K562 (cell line): Measurements from ENCODE around the gene SERPINA9. TPM values are rescaled to one million over a fixed set of nuclear protein-coding genes. Genes with fewer than 3 reads are reported as not detected.

Source experiments
- ATAC-seq: fragments of 200-7000 bp; cut with Tn5 transposase; 3 replicates; pipeline ENCODE4 v1.9.1; 2020; ENCODE audit warnings: moderate library complexity
- BruUV-seq: library from RNA; stranded (reverse); fragments of 400-500 nt; replicated peaks from 2 replicates; lab custom pipeline; 2021; lab: Mats Ljungman, UMichigan
- CTCF ChIA-PET: fragments of 300-600 bp; formaldehyde crosslinking; extraction: SDS; loops from one replicate; lab custom pipeline; 2021; ENCODE audit warnings: low intra/inter-chr PET ratio; lab: Yijun Ruan, JAX
- POLR2A ChIA-PET: fragments of 300-600, 350-650 bp; sonication (Branson Sonifier 250); formaldehyde crosslinking; extraction: SDS; loops from one replicate; lab custom pipeline; 2021; ENCODE audit warnings: antibody characterized with exemption, inconsistent platforms; lab: Yijun Ruan, JAX
- DNase-seq, 4 experiments: peaks; one replicate each; pipeline versions ENCODE4 v3.0.0 to v3.0.0-alpha.2; 2011 to 2018; ENCODE audit warnings: low spot score in 3 of 4, mixed read lengths in 3 of 4; ENCODE audit errors: extremely low read depth in 1 of 4
- FAIRE-seq: peaks from 2 replicates; lab custom pipeline; 2011; peaks lifted over from hg19 to GRCh38; lab: Jason Lieb, UNC
- H2AFZ ChIP-seq: 2 replicates; pipeline ENCODE4 v1.6.0; 2011; ENCODE audit warnings: low read depth, low read length, control low read depth, inconsistent platforms
- H3K27ac ChIP-seq: fragments of 200-600 bp; 3 replicates; pipeline ENCODE4 v1.8.0; 2011; ENCODE audit warnings: low read depth, mild to moderate bottlenecking, control low read depth, inconsistent platforms, low read length, moderate library complexity, mixed read lengths; ENCODE audit errors: extremely low read depth
- H3K27me3 ChIP-seq, 2 experiments: fragments of 300-600 bp in 1 of 2; 2 replicates in 1 of 2; 3 replicates in 1 of 2; pipeline versions ENCODE4 v1.6.0 to v1.8.0; 2011; ENCODE audit warnings: inconsistent platforms in 2 of 2, low read length in 2 of 2, mild to moderate bottlenecking in 1 of 2, mixed read lengths in 1 of 2, moderate library complexity in 1 of 2; ENCODE audit not compliant: control insufficient read depth in 2 of 2, insufficient read depth in 2 of 2
- H3K36me3 ChIP-seq: fragments of 300-600 bp; 3 replicates; pipeline ENCODE4 v1.8.0; 2011; ENCODE audit warnings: mild to moderate bottlenecking, low read length, inconsistent platforms; ENCODE audit not compliant: control insufficient read depth, insufficient read depth
- H3K4me1 ChIP-seq, 2 experiments: fragments of 200-600 bp in 1 of 2; replicated peaks in 1 of 2; 2 replicates in 1 of 2; 3 replicates in 1 of 2; pipeline versions ENCODE4 v1.5.1 to v1.8.0; 2011; ENCODE audit warnings: inconsistent platforms in 2 of 2, low read length in 2 of 2, mild to moderate bottlenecking in 1 of 2, mixed read lengths in 1 of 2, moderate library complexity in 1 of 2; ENCODE audit not compliant: control insufficient read depth in 2 of 2, insufficient read depth in 2 of 2
- H3K4me2 ChIP-seq: 2 replicates; pipeline ENCODE4 v1.6.1; 2011; ENCODE audit warnings: low read length, control low read depth, inconsistent platforms, mixed read lengths; ENCODE audit not compliant: insufficient read depth
- H3K4me3 ChIP-seq: fragments of 200-600 bp; sonication (generic), shearing (Covaris generic); 2 replicates; pipeline ENCODE4 v1.5.1; 2016; ENCODE audit warnings: control low read depth, inconsistent platforms
- H3K79me2 ChIP-seq: fragments of 200-600 bp; 3 replicates; pipeline ENCODE4 v1.8.0; 2011; ENCODE audit warnings: low read length, inconsistent platforms; ENCODE audit not compliant: control insufficient read depth, insufficient read depth
- H3K9ac ChIP-seq, 2 experiments: 2 replicates each; pipeline versions ENCODE4 v1.6.0 to v1.6.1; 2011; ENCODE audit warnings: low read depth in 2 of 2, low read length in 2 of 2, control low read depth in 1 of 2, inconsistent platforms in 1 of 2, mild to moderate bottlenecking in 1 of 2, mixed read lengths in 1 of 2; ENCODE audit not compliant: insufficient read depth in 1 of 2
- H3K9me1 ChIP-seq: one replicate; pipeline ENCODE4 v1.6.0; 2011; ENCODE audit warnings: inconsistent platforms, mild to moderate bottlenecking, low read length, moderate library complexity; ENCODE audit not compliant: control insufficient read depth, insufficient read depth
- H3K9me3 ChIP-seq: replicated peaks from 2 replicates; pipeline ENCODE4 v1.5.1; 2011; ENCODE audit warnings: low read depth, low read length, inconsistent platforms; ENCODE audit not compliant: control insufficient read depth, insufficient read depth
- H4K20me1 ChIP-seq: replicated peaks from 2 replicates; pipeline ENCODE4 v1.6.1; 2011; ENCODE audit warnings: low read length, inconsistent platforms, mixed read lengths; ENCODE audit not compliant: control insufficient read depth, insufficient read depth
- DEAF1 ChIP-seq: fragments of 450-650 bp; formaldehyde crosslinking; IDR thresholded peaks from 2 replicates; pipeline ENCODE4 v1.4.0; 2020; ENCODE audit warnings: mild to moderate bottlenecking, moderate library complexity
- ELK1 ChIP-seq: sonication (generic); formaldehyde crosslinking; IDR thresholded peaks from 2 replicates; pipeline ENCODE4 v1.8.1; 2022; ENCODE audit warnings: missing genetic modification reagents
- FOXM1 ChIP-seq, 2 experiments: fragments of 450-650 bp in 1 of 2; sonication (generic) in 1 of 2; formaldehyde crosslinking in 1 of 2; IDR thresholded peaks; 2 replicates each; pipeline versions ENCODE4 v1.6.1 to v1.9.0; 2017 to 2022; ENCODE audit warnings: low read depth in 2 of 2, mild to moderate bottlenecking in 2 of 2, missing genetic modification reagents in 1 of 2, moderate library complexity in 1 of 2
- SRSF1 ChIP-seq: fragments of 200-400 bp; formaldehyde crosslinking; IDR thresholded peaks from 2 replicates; pipeline ENCODE4 v1.6.1; 2017; ENCODE audit warnings: mild to moderate bottlenecking, low read depth, low read length, moderate library complexity
- YY1 ChIP-seq, 3 experiments: IDR thresholded peaks; 2 replicates each; pipeline ENCODE4 v1.6.1; 2011; ENCODE audit warnings: low read length in 2 of 3, mild to moderate bottlenecking in 2 of 3, moderate library complexity in 2 of 3, borderline replicate concordance in 1 of 3, control low read depth in 1 of 3, low read depth in 1 of 3; ENCODE audit not compliant: insufficient read depth in 3 of 3, insufficient replicate concordance in 2 of 3, control insufficient read depth in 1 of 3, insufficient read length in 1 of 3; ENCODE audit errors: extremely low read depth in 1 of 3
- ZNF778 ChIP-seq: fragments of 450-650 bp; formaldehyde crosslinking; IDR thresholded peaks from 2 replicates; pipeline ENCODE4 v1.4.0; 2020; ENCODE audit warnings: mild to moderate bottlenecking, moderate library complexity
- WGBS: fragments of 100-300 bp; shearing (Covaris generic); methylation state at CpG from one replicate; pipeline ENCODE4 v1.1.6; 2016; ENCODE audit warnings: low coverage, mixed read lengths; ENCODE audit not compliant: insufficient coverage; ENCODE audit errors: missing lambda C conversion rate; 5-methylcytosine and 5-hydroxymethylcytosine counted together
- in situ Hi-C: fragments of 300-500 bp; cut with MboI; formaldehyde crosslinking; loops from 4 replicates; pipeline ENCODE4 v1.15.0; 2018; ENCODE audit warnings: inconsistent platforms, mixed read lengths
- intact Hi-C: fragments of 100-400 bp; cut with micrococcal nuclease; formaldehyde crosslinking; loops from 2 replicates; pipeline ENCODE4 v1.14.2; 2022
- polyA plus RNA-seq, 8 experiments: library from polyadenylated mRNA; depleted of rRNA in 4 of 8; stranded (reverse) in 5 of 8; unstranded in 3 of 8; fragments of >200 nt; fragmentation: Nextera tagmentation in 2 of 8; fragmentation: Illumina TruSeq in 1 of 8; extraction: Ambion mirVana in 2 of 8; extraction: Trizol in 1 of 8; gene quantifications; 2 replicates each; pipeline versions ENCODE4 v1.2.1 to v1.2.3, GENCODE V29; 2011 to 2014; ENCODE audit warnings: inconsistent platforms in 1 of 8, missing spikeins in 1 of 8
- total RNA-seq, 7 experiments: library from RNA; depleted of rRNA in 6 of 7; stranded (reverse); fragments of >200 nt in 6 of 7; fragmentation: Illumina TruSeq in 2 of 7; extraction: Trizol in 2 of 7; gene quantifications; 2 replicates each; pipeline versions ENCODE4 v1.2.1 to v1.2.3, GENCODE V29; 2011 to 2021; ENCODE audit warnings: low replicate concordance in 1 of 7
- TF ChIP-seq, protein P1 (sequence below): fragments of 450-650 bp; formaldehyde crosslinking; IDR thresholded peaks from 2 replicates; pipeline ENCODE4 v1.4.0; 2020; ENCODE audit warnings: mild to moderate bottlenecking, mixed read lengths
- TF ChIP-seq, protein P2 (sequence below): sonication (generic); formaldehyde crosslinking; IDR thresholded peaks from 2 replicates; pipeline ENCODE4 v1.8.0; 2023; ENCODE audit warnings: mild to moderate bottlenecking, missing genetic modification reagents
- TF ChIP-seq, protein P3 (sequence below): sonication (generic); formaldehyde crosslinking; IDR thresholded peaks from 2 replicates; pipeline ENCODE4 v1.8.0; 2022; ENCODE audit warnings: mild to moderate bottlenecking, missing genetic modification reagents
- TF ChIP-seq, protein P4 (sequence below): sonication (generic); formaldehyde crosslinking; IDR thresholded peaks from 2 replicates; pipeline ENCODE4 v1.8.0; 2022; ENCODE audit warnings: missing genetic modification reagents, mild to moderate bottlenecking, borderline replicate concordance

The SERPINA9 gene
- total and polyA plus RNA-seq, 9 of the 15 experiments (the other 6 are each of a cell fraction or from before 2014, with no cell fraction given): not detected

DNA sequence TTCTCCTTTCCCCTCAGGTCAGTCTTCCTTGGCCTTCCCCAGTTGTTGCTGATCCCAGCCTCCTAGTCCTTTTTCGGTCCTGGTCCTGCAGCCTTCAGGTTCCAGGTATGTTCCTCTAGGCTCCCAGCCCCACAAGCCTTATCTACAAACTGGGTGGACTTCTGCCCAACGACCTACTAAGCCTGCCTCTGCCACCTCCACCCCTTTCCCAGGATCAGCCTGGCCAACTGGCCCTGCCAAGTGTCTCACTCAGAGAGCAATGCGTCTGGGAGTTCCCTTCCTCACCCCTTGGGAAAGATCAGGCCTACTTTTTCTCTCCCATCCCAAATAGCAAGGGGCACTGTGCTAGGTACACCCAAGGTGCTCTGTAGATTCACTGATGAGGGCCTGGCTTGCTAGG is 33.4 kb upstream of the SERPINA9 start, which contains the start of gene SERPINA12 (continued):
- TF ChIP-seq YY1 (IDR thresholded peaks at IDR 0.05; ENCODE audit: borderline replicate concordance in 1 of 3, control insufficient read depth in 1 of 3, extremely low read depth in 1 of 3, insufficient read depth in 3 of 3, insufficient read length in 1 of 3, insufficient replicate concordance in 2 of 3, low read depth in 1 of 3, low read length in 2 of 3) (no peak), ZNF778 (no peak), FOXM1 (IDR thresholded peaks at IDR 0.05; ENCODE audit: low read depth) (no peak), FOXM1 (CRISPR knock-in tag; IDR thresholded peaks at IDR 0.05; ENCODE audit: low read depth) (no peak)
- TF ChIP-seq, protein P1, sequence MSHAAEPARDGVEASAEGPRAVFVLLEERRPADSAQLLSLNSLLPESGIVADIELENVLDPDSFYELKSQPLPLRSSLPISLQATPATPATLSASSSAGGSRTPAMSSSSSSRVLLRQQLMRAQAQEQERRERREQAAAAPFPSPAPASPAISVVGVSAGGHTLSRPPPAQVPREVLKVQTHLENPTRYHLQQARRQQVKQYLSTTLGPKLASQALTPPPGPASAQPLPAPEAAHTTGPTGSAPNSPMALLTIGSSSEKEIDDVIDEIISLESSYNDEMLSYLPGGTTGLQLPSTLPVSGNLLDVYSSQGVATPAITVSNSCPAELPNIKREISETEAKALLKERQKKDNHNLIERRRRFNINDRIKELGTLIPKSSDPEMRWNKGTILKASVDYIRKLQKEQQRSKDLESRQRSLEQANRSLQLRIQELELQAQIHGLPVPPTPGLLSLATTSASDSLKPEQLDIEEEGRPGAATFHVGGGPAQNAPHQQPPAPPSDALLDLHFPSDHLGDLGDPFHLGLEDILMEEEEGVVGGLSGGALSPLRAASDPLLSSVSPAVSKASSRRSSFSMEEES (CRISPR knock-in tag): no peak

GRCh38 chr14:94505641-94506040 is 29.6 kb upstream of the SERPINA9 start:
- in situ Hi-C loops (no loop called here), intact Hi-C loops (no loop called here)
- no peaks in the 10 kb centered on the region for H3K79me2 ChIP-seq
- no TSS peak for BruUV-seq
- ChIA-PET POLR2A (no interaction called here), CTCF (no interaction called here)
- no peaks in the 10 kb centered on the region for H3K4me1 ChIP-seq
- no peaks in the 10 kb centered on the region for H3K9me1 ChIP-seq
- no peak overlapping the region for H2AFZ ChIP-seq
- no peaks in the 10 kb centered on the region for H3K36me3 ChIP-seq
- no peaks in the 10 kb centered on the region for H4K20me1 ChIP-seq
- ATAC-seq: no peak
- no peak overlapping the region for H3K4me3 ChIP-seq
- no peak overlapping the region for H3K9ac ChIP-seq
- no peak for FAIRE-seq
- H3K4me2 ChIP-seq: no peak overlapping the region
- H3K9me3 ChIP-seq: no peaks in the 10 kb centered on the region
- DNase-seq: no peak
- 0% methylated on average over 3 of the region's 8 CpGs for WGBS
- H3K27ac ChIP-seq: no peak overlapping the region
- H3K27me3 ChIP-seq: no peaks in the 10 kb centered on the region
- TF ChIP-seq, protein P2, sequence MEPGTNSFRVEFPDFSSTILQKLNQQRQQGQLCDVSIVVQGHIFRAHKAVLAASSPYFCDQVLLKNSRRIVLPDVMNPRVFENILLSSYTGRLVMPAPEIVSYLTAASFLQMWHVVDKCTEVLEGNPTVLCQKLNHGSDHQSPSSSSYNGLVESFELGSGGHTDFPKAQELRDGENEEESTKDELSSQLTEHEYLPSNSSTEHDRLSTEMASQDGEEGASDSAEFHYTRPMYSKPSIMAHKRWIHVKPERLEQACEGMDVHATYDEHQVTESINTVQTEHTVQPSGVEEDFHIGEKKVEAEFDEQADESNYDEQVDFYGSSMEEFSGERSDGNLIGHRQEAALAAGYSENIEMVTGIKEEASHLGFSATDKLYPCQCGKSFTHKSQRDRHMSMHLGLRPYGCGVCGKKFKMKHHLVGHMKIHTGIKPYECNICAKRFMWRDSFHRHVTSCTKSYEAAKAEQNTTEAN (CRISPR knock-in tag): no peak
- TF ChIP-seq ELK1: no peak
- TF ChIP-seq, protein P3, sequence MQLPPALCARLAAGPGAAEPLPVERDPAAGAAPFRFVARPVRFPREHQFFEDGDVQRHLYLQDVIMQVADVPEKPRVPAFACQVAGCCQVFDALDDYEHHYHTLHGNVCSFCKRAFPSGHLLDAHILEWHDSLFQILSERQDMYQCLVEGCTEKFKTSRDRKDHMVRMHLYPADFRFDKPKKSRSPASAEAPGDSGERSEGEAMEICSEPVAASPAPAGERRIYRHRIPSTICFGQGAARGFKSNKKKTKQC (CRISPR knock-in tag): no peak
- TF ChIP-seq, protein P4, sequence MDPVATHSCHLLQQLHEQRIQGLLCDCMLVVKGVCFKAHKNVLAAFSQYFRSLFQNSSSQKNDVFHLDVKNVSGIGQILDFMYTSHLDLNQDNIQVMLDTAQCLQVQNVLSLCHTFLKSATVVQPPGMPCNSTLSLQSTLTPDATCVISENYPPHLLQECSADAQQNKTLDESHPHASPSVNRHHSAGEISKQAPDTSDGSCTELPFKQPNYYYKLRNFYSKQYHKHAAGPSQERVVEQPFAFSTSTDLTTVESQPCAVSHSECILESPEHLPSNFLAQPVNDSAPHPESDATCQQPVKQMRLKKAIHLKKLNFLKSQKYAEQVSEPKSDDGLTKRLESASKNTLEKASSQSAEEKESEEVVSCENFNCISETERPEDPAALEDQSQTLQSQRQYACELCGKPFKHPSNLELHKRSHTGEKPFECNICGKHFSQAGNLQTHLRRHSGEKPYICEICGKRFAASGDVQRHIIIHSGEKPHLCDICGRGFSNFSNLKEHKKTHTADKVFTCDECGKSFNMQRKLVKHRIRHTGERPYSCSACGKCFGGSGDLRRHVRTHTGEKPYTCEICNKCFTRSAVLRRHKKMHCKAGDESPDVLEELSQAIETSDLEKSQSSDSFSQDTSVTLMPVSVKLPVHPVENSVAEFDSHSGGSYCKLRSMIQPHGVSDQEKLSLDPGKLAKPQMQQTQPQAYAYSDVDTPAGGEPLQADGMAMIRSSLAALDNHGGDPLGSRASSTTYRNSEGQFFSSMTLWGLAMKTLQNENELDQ (CRISPR knock-in tag): no peak
- no peak for TF ChIP-seq DEAF1 (CRISPR knock-in tag)
- no peak for TF ChIP-seq SRSF1
